Activated CD4-positive, alpha-beta T cell treated with anti-CD3 and anti-CD28 coated beads, Interleukin-2, amount 50 U/mL, for 48 hours (primary cell): ENCODE data around the gene ARF6.
"Not testable (repeated sequence)": the region's sequence is repeated elsewhere in the genome, so short reads cannot be mapped to it uniquely, and the experiment has no call there.

ENCODE experiments used
- DNase-seq, 2 experiments: peaks; one replicate each; pipeline ENCODE4 v3.0.0-alpha.2; 2020

ARF6 gene

DNA sequence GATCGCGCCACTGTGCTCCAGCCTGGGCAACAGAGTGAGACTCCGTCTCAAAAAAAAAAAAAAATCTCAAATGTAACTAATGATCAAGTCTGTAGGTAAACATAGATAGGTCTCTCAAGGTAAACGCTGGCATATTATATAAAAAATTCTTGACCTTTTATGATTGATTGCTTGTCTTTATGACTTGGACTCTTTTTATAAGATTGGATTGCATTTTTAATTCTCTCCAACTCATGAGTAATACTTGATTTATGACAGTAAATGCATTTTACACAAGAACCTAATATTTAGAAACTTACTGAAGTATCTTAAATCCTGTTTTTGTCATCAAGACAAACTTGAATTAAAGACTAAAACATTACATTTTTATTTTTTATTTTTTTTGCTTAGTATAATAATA lies 16.1 kb downstream of the ARF6 start:
- DNase-seq, result no peak

DNA sequence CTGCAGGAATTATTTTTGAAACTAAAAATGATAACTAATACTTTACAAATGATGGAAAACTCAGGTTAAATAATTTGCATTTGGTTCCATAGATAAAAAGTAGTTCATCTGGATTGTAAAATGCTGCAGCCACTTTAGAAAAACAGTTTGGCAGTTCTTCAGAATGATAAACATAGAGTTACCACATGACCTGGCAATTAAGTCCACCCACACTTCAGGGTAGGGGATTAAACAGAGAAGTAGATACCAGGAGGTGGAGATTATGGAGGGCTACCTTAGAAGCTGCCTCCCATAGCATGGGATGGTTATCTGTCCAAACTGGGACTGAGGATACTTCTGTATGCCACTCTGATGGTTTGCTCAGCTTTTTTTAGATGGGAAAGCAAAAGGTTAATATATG lies 22.2 kb downstream of the ARF6 start:
- no peak for DNase-seq

DNA sequence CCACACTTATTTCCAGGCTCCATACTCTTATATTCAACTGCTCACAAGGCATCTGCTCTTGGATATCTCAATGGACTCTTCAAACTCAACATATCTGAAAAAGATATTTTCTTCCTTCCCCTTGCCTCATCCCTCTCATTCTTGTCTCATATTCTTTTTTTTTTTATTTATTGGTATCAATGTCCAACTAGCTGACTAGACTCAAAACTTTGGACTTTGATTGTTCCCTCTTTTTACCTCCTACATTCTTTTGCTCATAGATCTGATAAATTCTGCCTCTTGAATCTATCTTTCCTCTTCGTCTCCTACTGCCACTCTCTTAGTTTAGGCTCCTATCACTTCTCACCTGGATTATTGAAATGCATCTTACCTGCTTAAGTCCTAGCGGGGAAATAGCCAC lies 25.8 kb downstream of the ARF6 start:
- DNase-seq, result no peak

GRCh38 chr14:49919825-49920659 lies 27.2 kb downstream of the ARF6 start:
- DNase-seq, result no peak

DNA sequence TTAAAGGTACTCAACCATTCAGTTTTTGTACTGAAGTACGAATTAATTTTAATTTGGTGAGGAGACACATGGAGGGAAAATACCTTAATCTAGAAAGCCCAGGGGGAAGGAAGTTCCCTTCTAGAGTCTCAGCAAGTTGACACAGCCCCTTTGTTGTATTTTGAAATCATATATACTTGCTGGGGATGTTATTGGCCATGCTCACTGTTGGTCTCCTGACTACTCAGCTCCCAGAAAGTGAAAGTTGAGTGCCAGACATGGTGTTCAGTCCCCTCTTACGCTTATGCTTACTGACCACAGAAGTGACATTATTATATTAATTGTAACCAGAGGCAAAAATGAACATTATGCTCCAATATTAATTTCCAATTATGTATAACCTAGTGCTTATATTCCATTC lies 28.1 kb downstream of the ARF6 start:
- DNase-seq, result no peak

DNA sequence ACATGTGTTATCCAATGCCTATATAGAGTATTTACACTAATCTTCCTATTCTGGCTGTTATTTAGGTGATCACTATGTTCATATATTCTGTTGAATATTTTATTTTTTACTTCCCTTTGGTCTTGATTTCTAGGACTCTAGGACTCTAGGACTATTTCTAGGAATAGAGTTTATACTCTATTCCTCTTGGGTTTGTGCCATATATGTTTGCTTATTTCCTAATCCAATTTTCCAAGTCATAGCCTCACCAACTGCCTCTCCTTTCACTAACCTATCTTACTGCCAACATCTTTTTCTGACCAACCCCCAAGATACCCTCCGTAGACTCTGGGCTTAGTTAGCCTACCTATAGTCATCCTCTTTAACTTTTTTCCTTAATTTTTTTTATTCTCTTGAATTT lies 28.5 kb downstream of the ARF6 start:
- DNase-seq, result no peak

GRCh38 chr14:49923442-49923841 lies 30.6 kb downstream of the ARF6 start:
- DNase-seq, result no peak

DNA sequence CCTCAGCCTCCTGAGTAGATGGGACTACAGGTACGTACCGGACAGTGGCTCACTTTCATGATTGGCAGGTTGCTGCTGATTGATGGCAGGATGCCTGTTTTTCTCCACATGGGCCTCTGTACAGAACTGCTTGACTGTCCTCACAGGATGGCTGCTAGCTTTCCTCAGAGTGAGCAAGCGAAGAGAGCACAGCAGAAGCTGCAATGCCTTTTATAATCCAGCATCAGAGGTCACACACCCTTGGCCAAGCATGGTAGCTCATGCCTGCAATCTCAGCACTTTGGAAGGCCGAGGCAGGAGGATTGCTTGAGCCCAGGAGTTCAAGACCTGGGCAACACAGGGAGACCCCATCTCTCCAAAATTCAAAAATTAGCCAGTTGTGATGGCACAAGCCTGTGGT lies 31.0 kb downstream of the ARF6 start:
- no peak for DNase-seq

- no peak for DNase-seq
These were observed 32.0 kb downstream of the ARF6 start for GRCh38 chr14:49924852-49925251.

- DNase-seq, result no peak
These were observed 33.9 kb downstream of the ARF6 start for GRCh38 chr14:49926803-49927202.

- no peak for DNase-seq
These were observed 35.1 kb downstream of the ARF6 start for GRCh38 chr14:49928015-49928414.

DNA sequence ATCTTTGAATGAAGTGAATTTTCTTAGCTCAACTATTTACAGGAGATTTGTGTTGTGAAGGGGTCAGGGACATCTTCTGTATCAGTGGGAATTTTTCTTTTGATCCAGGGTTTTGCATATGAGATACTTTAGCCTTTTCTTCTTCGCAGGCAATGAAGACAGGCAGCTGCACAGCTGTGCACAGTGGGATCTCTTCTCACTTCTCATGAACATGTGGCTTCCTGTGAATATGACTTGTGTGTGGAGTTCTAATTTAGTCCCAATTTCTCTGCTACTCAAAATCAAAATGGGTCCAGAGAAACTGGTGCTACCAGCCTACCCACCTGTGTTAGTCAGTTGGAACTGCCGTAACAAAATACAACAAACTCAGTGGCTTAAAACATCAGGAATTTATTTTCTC lies 37.8 kb downstream of the ARF6 start:
- DNase-seq, result no peak

DNA sequence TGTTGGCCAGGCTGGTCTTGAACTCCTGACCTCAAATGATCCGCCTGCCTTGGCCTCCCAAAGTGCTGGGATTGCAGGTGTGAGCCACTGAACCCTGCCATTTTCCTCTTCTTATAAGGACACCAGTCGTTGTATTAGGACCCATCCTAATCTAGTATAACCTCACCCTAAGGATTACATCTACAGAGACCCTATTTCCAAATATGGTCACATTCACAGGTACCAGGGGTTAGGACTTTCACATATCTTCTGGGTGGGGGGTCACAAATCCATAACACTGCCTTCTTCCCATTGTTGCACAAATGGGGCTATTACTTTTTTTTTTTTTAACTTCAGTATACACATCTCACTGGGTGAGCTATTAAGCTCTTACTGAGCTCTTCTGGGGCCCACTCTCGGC lies 38.6 kb downstream of the ARF6 start:
- DNase-seq, result no peak

- DNase-seq, result no peak
These were observed 40.2 kb downstream of the ARF6 start for GRCh38 chr14:49933128-49933527.

- no peak for DNase-seq
These were observed 40.8 kb downstream of the ARF6 start for GRCh38 chr14:49933704-49934103.

DNA sequence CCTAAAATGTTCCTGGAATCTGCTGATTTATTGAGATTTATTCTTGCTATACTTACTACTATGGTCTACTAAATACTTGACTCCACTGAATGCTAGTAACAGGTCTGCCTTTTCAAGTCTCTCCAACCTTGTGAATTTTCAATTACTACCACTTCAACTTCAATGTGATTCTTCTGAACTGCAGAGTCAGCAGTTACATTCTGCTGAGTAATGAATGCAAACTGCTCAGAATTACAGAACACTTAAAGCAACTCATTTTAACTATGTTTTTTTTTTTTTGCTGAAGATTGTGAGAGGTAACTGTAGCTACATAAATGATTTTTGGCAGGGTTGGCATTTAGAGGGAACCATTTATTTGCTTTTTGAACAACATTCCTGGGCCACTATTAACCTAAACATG lies 41.8 kb downstream of the ARF6 start:
- no peak for DNase-seq

DNA sequence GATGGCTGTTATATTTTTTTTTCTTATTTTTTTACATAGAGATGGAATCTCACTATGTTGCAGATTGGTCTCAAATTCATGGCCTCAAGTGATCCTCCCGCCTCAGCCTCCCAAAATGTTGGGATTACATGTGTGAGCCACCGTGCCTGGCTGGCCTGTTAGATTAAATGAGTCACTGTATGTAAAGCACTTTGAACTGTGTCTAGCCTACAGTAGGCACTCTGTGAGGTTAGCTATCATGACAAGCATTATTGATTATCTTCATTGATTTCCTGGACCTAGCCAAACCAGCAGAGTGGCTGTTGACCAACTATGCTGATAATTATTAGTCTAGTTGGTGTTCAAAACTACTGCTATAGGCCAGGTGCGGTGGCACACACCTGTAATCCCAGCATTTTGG lies 42.6 kb downstream of the ARF6 start:
- no peak for DNase-seq

DNA sequence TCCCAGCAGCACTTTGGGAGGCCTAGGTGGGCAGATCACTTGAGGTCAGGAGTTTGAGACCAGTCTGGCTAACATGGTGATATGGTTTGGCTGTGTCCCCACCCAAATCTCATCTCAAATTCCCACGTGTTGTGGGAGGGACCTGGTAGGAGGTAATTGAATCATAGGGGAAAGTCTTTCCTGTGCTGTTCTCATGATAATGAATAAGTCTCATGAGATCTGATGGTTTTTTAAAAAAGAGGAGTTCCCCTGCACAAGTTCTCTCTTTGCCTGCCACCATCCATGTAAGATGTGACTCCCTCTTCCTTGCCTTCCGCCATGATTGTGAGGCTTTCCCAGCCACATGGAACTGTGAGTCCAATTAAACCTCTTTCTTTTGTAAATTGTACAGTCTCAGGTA lies 43.4 kb downstream of the ARF6 start:
- not testable (repeated sequence) for DNase-seq

DNA sequence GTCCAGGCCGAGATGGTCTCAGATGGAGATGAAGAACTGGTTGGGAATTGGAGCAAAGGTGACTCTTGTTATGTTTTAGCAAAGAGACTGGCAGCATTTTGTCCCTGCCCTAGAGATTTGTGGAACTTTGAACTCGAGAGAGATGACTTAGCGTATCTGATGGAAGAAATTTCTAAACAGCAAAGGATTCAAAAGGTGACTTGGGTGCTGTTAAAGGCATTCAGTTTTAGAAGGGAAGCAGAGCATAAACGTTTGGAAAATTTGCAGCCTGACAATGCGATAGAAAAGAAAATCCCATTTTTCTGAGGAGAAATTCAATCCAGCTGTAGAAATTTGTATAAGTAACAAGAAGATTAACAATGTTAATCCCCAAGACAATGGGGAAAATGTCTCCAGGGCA lies 44.0 kb downstream of the ARF6 start:
- not testable (repeated sequence) for DNase-seq

GRCh38 chr14:49939215-49939614 lies 46.3 kb downstream of the ARF6 start:
- not testable (repeated sequence) for DNase-seq

DNA sequence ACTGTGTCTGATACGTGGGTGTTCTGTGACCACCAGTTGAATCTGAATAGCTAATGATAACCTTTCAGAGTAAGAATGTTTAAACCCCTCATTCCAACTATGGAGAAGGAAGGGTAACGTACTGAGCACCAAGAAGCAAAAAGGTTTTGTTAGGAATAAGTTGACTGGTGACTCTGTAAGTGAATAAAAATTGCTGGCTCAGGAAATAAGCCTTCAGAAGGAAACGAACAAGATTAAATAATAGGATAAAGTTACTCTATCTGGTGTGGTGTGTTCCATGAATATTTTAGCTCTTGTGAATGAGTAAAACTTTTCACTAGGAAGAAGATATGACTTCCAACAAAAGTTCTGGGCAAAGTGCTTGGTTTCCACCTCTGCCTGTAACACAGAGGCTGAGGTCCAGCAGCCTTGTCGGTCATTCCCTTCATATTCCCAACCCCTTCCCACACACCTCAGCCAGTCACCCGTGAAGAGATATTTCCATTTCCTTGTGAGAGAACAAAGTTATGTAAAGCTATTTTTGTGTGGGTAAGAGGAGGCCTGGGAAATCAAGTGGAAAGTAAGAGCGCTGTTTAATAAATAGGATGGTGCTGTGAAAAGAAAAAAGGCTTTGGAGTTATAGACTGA lies 47.1 kb downstream of the ARF6 start:
- no peak for DNase-seq

DNA sequence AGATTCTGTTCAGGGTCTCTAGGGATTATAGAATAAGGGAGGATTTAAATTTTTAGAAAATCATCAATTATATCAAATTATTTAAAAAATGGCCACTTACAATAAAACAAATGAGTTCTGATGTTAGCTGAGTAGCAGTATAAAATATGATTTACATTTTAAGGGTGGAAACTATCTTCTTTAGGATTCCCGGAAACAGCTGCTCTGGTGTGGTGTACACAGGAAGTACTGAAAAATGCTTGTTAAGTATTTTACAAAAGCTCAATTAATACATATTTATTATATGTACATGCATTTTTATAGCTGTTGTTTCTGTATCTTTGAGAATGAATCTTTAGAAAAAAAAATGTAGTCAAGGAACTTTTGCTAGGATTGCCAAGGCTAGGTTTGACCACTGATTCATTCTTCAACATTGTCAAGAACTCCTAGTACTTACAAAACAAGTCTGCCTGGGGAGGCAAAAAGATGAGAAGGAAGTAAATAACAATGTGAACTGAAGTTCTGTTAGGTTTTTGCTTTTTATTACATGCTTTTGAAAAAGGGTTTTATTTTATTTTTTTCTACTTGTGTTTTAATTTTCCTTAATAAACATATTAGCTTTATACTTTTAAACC lies 48.0 kb downstream of the ARF6 start:
- no peak for DNase-seq

GRCh38 chr14:49942090-49942489 lies 49.2 kb downstream of the ARF6 start:
- DNase-seq, result no peak

GRCh38 chr14:49944501-49944900 lies 51.6 kb downstream of the ARF6 start:
- DNase-seq, result no peak
